HG02938 (cell line): ENCODE results near the gene SPAG9.
"Not testable (repeated sequence)": the region's sequence is repeated elsewhere in the genome, so short reads cannot be mapped to it uniquely, and the experiment has no call there.

ENCODE experiments used
- ATAC-seq: cut with Tn5 transposase; IDR thresholded peaks from one replicate; pipeline ENCODE4 v1.9.1; 2021; ENCODE audit warnings: mild to moderate bottlenecking, moderate library complexity; ENCODE audit not compliant: unreplicated experiment

The SPAG9 gene

DNA sequence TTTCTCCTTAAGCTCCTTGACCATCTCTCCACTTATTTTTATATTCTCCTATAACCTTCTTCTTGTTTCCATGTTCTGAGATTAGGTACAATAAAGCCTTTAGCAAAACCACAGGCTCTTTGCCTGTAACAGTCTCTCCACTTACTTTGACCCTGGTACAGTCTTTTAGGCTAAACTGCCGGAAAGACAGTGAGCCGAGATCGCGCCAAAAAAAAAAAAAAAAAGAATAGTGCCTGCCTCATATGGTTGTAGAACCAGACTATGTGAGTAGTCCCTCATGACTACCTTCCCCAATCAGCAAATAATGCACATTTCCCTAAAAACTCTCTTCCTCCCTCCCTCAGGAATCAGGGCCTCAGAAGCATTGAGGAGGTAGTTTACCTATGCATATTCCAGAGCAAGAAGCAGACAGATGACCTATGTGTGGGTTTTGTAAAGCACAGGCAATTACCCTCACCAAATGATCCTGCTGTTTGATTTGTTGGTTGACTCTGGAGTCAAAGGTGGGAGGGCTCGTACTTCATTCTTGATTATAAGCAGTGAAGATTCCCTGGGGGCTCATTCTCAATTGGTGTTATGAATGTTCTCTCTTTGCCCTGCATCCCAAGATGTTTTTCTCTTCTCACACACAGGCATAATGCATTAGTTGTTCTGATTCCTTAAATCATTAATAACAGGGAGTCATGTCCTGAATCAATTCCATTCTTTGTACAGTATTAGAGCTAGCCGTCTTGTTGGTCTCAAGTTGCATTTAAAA is 23.8 kb upstream of the SPAG9 start:
- ATAC-seq, result no peak

- no peak for ATAC-seq
These were observed 21.9 kb upstream of the SPAG9 start for GRCh38 chr17:51142597-51142996.

DNA sequence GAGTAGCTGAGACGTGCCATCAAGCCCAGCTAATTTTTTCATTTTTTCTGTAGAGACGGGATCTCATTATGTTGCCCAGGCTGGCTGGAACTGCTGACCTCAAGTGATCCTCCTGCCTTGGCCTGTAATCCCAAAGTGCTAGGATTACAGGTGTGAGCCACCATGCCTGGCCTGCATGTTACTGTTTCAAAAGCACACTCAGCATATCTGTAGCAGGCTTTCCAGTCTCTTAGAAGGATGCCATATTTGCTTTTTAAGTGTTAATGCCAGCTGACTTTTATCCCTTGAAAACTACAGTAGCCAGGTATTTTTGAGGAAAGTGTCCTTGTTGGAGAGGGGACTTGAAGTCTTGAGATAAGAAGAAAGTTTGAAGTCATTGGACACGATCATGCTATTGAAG is 15.3 kb upstream of the SPAG9 start:
- ATAC-seq, result no peak

DNA sequence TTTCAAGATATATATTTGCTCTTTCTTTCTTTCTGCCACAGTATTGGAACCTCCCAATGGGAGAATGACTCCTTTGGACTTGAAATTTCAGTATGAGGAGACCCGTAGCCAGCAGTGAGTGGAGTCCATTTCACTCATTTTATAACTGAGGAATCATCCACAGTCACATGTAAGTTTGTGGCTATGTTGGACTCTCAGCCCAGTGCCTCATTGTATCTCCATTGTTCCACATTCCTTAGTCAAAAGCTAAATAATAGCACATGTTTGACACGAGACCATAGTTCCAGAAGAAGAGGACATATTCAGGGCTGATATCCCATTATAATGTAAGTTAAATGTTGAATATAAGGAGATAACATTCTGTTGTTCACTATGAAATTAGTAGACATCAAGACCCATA is 12.7 kb upstream of the SPAG9 start:
- no peak for ATAC-seq

DNA sequence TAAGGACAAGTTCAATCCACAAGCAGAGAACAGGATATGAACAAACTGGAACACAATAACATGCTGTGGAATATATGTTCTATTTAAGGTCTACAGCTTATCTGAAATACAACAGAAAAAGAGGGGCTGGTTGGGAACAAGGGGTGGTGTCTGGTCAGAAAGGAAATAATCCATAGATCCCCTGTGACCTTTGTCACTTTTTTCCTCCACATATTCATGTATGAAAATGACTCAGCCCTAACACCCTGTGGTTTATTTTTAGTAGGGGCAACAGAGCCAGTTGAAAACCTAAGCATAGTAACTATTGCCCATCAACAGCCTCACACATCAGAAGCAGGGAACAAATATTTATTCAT is 12.3 kb upstream of the SPAG9 start:
- no peak for ATAC-seq

GRCh38 chr17:51128076-51128475 is 7.4 kb upstream of the SPAG9 start:
- no peak for ATAC-seq

DNA sequence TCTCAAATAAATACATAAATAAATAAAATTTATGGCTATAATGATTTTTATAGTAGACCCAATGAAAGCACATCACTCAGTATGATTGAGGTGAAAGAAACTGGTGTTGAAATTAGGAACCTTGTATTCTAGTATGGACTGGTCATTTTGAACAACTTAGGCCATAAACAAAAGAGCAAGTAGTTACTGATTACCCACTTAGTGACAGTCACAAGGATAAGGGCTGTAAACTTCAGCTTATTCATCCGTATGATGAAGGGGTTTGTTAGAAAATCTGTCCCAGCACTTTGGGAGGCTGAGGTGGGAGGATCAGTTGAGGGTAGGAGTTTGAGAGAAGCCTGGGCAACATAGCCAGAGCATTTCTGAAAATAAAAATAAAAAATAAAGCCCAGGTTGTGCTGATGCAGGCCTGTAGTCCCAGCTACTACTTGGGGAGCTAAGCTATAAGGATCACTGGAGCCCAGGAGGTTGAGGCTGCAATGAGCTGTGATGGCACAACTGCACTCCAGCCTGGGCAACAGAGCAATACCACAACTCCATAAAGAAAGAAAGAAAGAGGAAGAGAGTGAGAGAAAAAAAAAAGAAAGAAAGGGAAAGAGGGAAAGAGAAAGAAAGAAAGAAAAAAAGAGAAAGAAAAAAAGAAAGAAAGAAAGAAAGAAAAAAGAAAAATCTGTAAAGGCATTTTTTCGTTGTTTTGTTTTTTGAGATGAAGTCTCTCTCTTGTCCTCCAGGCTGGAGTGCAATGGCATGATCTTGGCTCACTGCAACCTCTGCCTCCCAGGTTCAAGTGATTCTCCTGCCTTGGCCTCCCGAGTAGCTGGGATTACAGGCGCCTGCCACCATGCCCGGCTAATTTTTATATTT is 4.2 kb upstream of the SPAG9 start:
- no peak for ATAC-seq

DNA sequence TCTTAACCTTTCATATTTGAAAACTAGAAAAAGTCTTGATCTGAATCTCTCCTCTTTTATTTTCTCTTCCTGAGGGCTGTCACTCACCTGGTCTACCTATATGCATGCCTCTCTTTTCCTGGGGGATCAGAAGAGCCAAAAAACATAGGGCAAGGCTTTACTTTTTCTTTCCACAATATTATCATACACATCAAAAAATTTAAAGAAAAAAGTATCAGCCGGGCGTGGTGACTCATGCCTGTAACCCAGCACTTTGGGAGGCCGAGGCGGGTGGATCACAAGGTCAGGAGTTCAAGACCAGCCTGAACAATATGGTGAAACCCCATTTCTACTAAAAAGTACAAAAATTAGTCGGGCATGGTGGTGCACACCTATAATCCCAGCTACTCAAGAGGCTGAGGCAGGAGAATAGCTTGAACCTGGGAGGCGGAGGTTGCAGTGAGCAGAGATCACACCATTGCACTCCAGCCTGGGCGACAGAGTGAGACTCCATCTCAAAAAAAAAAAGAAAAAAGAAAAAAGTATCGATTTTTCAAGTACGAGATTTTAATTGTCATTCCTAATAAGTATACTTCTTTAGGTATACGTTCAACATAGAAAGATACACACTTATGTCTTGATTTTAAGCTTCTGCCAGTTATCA is 1.9 kb upstream of the SPAG9 start:
- not testable (repeated sequence) for ATAC-seq

DNA sequence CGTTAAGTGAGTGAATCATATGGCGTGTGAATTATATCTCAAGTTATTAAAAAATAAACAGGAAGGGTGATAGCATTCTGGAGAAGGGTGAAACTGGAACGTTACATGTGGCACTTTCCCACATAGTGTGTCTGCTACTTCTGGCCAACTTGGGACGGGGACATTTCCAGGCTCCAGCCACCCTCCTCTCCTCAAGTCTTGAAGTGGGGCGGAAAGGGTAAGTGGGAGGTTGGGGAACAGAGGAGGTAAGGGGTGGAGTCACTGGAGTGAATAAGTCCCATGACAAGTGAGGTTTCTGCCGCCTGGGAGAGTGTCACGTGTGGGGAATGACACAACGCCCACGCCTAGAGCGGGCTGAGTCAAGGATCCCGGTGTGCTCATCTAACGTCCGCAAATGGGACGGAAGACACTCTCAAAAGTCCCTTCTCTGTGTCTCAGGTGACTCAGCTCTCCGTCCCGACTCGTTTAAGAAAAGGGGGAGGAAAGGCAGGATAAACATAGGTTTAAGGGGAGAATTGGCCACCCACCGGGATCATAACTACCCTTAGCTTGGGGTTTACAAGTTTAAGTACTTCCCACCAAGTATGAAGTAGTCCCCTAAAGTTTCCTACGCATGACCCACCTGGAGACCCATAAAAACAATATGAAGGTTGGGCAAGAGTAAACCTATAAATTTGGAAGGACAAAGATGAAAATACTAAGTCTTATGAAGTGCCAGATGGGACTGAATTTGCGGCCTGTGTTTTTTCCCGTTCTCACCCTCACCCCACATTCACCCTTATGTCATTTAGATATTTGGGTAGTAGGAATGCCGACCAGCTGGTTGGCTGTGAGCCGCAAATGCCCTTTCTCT is 1.2 kb upstream of the SPAG9 start:
- ATAC-seq, result no peak

DNA sequence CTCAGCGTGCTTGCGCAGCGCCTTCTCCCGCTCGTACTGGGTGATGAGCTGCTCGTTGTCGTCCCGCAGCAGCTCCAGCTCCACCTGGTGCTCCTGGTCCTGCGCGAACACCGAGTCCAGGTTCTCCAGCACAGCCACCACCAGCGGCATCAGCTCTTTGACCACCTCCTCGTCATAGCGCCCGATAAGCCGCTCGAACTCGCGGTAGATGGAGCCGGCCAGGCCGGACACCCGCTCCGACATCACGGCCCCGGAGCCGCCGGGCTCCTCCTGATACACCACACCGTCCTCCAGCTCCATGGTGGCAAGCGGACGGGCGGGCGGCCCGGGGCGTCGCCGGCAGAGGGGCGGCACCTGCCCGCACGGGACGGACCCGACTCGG is 320 bp downstream of the SPAG9 start:
- peak; percentile 30 for ATAC-seq

- peak; percentile 19 for ATAC-seq
These were observed 982 bp downstream of the SPAG9 start for GRCh38 chr17:51119415-51120356.

DNA sequence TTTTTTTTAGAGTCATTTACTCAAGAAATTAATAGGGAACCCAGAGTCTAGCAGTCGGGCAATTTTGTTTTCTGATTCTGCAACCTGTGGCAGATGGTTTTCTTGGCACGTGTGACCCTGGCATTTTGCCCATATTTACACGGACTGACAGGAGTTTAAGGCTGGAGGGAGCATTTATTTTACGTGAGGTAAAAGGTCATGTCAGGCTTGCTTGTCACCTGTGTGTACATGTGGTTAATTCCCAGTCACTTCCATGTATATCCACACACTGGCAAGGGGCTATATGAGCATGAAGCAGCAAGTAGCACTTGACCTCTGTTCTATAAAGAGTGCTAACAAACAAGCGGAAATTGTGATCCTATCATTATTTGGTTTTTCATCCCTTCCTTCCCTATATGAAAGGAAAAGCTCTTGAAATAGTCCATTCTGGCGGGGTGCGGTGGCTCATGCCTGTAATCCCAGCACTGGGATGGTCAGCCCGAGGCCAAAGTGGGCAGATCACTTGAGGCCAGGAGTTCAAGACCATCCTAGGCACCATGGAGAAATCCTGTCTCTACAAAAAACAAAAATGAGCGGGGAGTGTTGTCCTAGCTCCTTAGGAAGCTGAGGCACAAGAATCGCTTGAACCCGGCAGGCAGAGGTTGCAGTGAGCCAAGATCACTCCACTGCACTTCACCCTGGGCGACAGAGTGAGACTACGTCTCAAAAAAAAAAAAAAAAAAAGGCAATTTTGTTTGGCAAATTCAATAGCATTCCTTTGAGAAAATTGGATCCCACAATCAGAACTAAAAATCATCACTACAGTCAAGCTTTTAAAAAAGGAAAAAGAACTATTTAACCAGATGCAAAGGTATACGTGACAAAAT is 2.1 kb downstream of the SPAG9 start:
- ATAC-seq, result no peak

DNA sequence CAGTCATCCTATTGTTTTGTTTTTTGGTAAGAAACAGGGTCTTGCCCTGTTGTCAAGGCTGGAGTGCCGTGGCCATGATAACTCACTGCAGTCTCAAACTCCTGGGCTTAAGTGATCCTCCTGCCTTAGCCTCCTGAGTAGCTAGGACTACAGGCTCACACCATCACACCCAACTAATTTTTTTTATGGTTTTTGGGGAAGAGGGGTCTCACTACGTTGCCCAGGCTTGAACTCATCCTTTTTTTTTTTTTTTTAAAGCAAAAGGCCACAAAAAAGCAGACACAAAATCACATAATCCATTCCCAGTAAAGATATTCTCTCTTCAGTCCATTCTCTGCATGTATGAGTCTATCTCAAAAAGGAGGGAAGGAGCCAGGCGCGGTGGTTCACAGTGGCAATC is 5.5 kb downstream of the SPAG9 start:
- no peak for ATAC-seq

DNA sequence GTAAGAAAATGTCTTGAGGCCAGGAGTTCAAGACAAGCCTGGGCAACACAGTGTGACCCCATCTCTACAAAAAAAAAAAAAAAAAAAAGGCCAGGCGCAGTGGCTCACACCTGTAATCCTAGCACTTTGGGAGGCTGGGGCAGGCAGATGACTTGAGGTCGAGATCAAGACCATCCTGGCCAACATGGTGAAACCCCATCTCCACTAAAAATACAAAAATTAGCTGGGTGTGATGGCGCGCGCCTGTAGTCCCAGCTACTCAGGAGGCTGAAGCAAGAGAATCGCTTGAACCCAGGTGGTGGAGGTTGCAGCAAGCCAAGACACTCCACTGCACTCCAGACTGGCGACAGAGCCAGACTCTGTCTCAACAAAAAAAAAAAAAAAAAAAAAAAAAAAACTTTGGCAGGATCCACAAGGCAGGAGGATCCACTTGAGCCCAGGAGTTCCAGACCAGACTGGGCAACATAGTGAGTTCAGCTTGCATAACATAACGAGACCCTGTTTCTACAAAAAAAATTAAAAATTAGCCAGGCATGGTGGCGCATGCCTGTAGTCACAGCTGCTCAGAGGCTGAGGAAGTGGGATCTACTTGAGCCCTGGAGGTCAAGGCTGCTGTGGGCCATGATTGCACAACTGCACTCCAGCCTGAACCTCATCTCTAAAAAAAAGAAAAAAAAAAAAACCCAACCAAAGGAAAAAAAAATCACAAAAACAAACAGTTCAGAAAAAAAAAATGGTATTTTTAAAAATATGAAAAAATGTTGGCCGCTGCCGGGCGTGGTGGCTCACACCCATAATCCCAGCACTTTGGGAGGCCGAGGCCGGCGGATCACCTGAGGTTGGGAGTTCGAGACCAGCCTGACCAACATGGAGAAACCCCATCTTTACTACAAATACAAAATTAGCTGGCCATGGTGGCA is 8.1 kb downstream of the SPAG9 start:
- not testable (repeated sequence) for ATAC-seq

- no peak for ATAC-seq
These were observed 12.9 kb downstream of the SPAG9 start for GRCh38 chr17:51107778-51108177.

DNA sequence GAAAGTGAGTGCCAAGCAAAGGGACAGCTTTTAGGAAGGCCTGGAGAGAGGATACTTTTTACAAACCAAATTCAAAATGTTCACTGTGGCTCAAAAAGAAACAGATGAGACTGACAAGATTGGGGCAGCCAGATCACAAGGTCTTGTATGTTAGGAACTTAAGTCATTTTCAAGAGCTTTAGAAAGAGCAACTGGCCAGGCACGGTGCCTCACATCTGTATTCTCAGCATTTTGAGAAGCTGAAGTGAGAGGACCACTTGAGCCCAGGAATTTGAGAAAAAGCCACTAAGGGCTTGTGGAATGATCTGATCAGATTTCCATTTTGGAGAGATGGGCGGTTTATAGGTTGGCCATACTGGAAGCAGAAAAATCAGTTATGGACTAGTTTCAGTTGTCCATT is 17.2 kb downstream of the SPAG9 start:
- no peak for ATAC-seq

- ATAC-seq, result no peak
These were observed 17.6 kb downstream of the SPAG9 start for GRCh38 chr17:51103050-51103449.
